Kidney epithelial cell (primary cell): ENCODE data around the gene ATP6V0D1. TPM values are rescaled to one million over a fixed set of nuclear protein-coding genes. Genes with fewer than 3 reads are reported as not detected.
A peak's percentile ranks its signal among the peaks of the same experiment; 100 is the strongest.

ENCODE experiments used
- DNase-seq: peaks from one replicate; pipeline ENCODE4 v3.0.0-alpha.2; 2010; ENCODE audit warnings: low read depth
- H3K27me3 ChIP-seq: 2 replicates; pipeline ENCODE4 v1.6.0; 2011; ENCODE audit warnings: low read length; ENCODE audit not compliant: control insufficient read depth, insufficient read depth
- H3K36me3 ChIP-seq: 2 replicates; pipeline ENCODE4 v1.5.1; 2011; ENCODE audit warnings: low read length; ENCODE audit not compliant: control insufficient read depth, insufficient read depth
- H3K4me3 ChIP-seq: 2 replicates; pipeline ENCODE4 v1.5.1; 2011; ENCODE audit warnings: low read depth, mild to moderate bottlenecking, control low read depth, low read length
- CTCF ChIP-seq: IDR thresholded peaks from 2 replicates; pipeline ENCODE4 v1.5.1; 2011; ENCODE audit warnings: mild to moderate bottlenecking, moderate library complexity, low read length, control low read depth, inconsistent platforms; ENCODE audit not compliant: insufficient read depth, poor library complexity, severe bottlenecking
- total RNA-seq: library from RNA; depleted of rRNA; stranded (reverse); fragments of >200 nt; gene quantifications from 2 replicates; pipeline ENCODE4 v1.2.3, GENCODE V29; 2015

ATP6V0D1 gene
- total RNA-seq, 1 donor from 2014 or later = 157 TPM

GRCh38 chr16:67394155-67395104, 86.5 kb downstream of the ATP6V0D1 start:
- H3K4me3 ChIP-seq = no peak overlapping the region
- peaks cover 63% of the 10 kb centered on the region for H3K27me3 ChIP-seq
- H3K36me3 ChIP-seq = no peaks in the 10 kb centered on the region
- no peak for DNase-seq
- TF ChIP-seq CTCF = no peak

DNA sequence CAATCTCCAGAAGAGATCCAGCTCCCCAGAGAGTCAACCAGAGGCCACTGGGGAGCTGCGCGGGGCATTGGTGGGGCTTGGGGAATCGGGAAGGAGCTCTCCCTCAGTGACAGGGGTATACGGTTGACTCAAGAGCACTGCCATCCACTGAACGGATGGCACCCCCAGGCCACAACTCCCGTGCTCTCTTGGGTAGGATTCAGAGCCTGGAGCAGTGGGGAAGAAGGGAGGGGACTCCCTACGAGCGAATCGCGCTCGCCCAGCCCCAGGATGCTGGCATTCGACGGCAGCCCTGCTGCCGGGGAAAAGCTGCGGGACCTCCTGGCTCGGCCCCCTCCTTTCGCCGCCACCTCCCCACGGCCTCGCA, 87.2 kb downstream of the ATP6V0D1 start:
- no peak for TF ChIP-seq CTCF
- H3K36me3 ChIP-seq = no peaks in the 10 kb centered on the region
- H3K4me3 ChIP-seq = no peak overlapping the region

DNA sequence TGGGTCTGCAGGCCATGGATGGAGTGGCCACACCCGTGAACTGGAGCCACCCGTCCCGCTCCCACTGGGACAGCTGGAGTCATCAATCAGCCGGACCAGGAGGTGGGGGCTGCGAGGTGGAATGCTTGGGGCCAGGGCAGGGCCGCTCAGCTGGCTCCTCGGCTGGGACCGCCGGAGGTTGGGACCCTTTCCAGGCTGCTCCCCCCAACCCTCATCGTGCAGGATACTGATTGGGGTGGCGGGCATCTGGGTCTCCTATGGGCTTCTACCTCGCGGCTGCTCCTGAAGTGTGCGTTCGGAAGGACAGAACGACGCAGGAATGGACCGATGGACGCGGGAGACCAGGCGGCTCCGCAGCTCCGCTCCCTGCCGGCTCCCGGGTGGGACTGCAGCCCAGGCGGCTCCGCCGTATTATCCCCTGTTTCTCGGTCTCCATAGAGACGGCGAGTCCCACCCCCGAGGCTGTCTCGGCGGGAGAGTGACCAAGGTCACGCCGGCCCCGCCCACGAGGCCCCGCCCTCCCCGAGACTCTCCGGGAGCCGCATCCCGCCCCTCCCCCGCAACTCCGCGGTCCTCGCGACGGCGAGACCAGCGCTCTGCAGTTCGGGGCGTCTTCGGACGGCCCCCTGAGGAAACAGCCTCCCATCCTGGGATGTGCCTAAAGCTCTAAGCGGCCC, 87.7 kb downstream of the ATP6V0D1 start, which contains the start of gene TPPP3:
Gene TPPP3, minus strand, starts transcription at position 388 of the 677 bp plus-strand sequence. CDS start 2,387 bp downstream, outside the sequence.
- TF ChIP-seq CTCF = peak; percentile 76
- Histone ChIP-seq H3K36me3 (no peaks in the 10 kb centered on the region), H3K27me3 (peaks cover 56% of the 10 kb centered on the region), H3K4me3 (peak within 1 kb of the TSS; percentile 5)
- no peak for DNase-seq

More for the DNA sequence above, 87.2 kb downstream of the ATP6V0D1 start:
- H3K27me3 ChIP-seq = peaks cover 58% of the 10 kb centered on the region
- no peak for DNase-seq

DNA sequence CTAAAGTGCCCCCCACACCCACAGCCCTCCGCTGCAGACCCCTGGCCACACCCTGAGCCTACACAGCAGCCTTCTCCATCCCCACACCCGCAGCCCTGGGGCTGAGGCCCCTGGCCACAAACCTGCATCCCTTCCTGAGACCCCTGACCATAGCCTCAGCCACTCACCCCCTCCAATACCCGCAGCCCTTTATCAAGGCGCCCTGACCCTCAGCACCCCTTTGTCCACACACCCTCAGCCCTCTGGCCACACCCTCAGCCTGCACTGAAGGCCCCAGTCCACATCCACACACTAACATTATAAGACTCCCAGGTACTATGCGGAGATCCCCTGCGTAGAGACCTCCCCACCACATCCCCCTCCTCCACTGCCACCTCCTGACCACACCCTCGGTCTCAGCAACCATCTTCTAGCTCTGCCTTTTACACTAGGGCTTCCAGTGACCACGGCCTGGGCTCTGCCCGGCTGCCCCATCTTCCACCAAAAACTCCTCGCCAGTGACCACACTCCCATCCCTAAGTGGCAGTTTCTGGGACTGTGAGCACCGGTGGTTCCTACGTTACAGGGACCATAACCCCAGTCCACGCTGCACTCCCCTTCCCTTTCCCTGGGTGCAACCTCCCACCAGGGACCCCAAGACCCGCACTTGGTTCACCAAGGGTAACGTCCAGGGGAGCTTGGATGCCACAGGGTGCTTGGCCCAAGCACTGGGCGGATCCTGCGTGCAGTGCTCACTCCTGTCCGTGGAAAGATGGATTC, 88.5 kb downstream of the ATP6V0D1 start:
- Histone ChIP-seq H3K4me3 (no peak overlapping the region), H3K36me3 (no peaks in the 10 kb centered on the region), H3K27me3 (peaks cover 52% of the 10 kb centered on the region)
- TF ChIP-seq CTCF = no peak
- DNase-seq = no peak

DNA sequence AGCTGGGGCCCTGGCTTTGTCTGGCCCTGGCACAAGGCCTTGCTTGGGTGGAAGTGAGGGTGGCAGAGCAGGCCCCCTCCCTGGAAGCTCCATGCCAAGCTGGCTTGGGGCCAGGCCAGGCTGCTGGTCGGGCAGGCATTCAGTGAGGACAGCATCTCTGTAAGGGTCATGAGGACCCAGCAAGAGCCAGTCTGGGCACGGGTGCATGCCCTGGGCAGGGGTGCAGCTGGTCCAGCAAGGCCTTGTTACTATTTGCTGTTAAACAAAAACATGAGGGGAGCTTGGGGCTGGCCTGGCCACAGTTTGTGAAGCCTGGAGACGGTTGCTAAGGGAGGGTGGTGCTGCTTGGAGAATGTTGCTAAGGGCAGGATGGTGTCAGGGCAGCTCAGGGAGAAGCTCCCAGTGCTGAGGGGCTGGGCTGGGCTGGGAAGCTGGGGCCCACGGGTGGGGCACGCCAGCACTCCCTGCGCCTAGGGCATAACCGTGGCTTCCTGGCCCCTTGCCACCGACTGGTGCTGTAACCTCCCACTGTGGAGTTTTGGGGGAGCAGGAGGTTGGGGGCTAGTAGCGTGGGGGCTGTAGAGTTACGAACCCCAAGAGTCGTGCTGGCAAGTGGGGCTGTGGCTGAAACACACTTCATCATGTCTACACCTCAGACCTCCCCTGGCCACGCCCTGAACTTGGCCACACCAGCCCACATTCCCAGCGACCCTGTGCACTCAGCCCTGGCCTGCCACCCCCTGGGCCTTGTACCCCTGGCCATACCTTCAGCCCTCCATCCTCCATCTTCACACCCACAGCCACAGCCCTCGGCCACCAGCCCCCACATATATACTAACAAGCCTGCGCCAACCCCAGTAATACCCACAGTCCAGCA, 89.3 kb downstream of the ATP6V0D1 start:
- H3K36me3 ChIP-seq = no peaks in the 10 kb centered on the region
- H3K4me3 ChIP-seq = no peak overlapping the region
- peaks cover 54% of the 10 kb centered on the region for H3K27me3 ChIP-seq
- DNase-seq = no peak
- TF ChIP-seq CTCF = no peak
